Measurements from ENCODE around the gene GPR84.
A peak's percentile ranks its signal among the peaks of the same experiment; 100 is the strongest.

Gene GPR84

GRCh38 chr12:54370171-54370730 is 6.0 kb upstream of the GPR84 start:
- H3K4me2 ChIP-seq (ENCODE audit: low read length): peak overlapping the region; percentile 90
- peak overlapping the region; percentile 68 for H3K4me3 ChIP-seq (ENCODE audit: low read length)
- H3K27me3 ChIP-seq (ENCODE audit: control insufficient read depth, insufficient read depth, low read length): no peaks in the 10 kb centered on the region
- H3K9ac ChIP-seq (ENCODE audit: low read depth, low read length): peak overlapping the region; percentile 58
- H3K36me3 ChIP-seq (ENCODE audit: insufficient read depth, low read length): no peaks in the 10 kb centered on the region
- peaks cover 38% of the 10 kb centered on the region for H3K4me1 ChIP-seq (ENCODE audit: control insufficient read depth, insufficient read depth, low read length)
- no peaks in the 10 kb centered on the region for H3K9me3 ChIP-seq (replicated peaks; ENCODE audit: low read length)

DNA sequence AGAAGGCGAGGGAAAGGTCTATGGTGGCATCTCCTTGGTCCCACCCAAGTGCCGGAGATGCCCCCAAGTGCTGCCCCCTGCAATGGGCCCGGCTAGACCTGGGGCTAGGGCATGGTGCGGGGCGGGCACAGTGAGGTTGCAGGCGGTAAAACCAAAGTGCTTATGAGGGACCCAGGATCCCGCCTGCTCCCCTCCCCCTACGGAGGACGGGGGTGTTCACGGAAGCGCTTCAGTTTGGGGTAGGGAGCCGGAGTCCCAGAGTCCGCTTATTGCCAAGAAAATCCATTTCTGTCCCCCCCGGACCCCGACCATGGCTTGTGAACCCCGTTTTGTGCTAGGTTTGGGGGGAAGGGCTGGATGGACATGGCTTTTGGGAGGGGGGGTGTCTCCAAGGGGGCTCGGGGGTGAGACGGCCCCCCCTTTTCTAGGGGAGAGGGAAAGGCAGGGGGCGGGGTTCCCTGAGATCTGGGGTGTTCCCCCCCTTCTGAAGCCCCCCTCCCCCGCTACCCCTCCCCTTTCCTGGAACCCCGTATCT is 5.4 kb upstream of the GPR84 start:
- Histone ChIP-seq H3K9me3 (replicated peaks; ENCODE audit: low read length) (no peaks in the 10 kb centered on the region), H3K4me3 (ENCODE audit: low read length) (no peak overlapping the region), H3K36me3 (ENCODE audit: insufficient read depth, low read length) (no peaks in the 10 kb centered on the region), H3K27me3 (ENCODE audit: control insufficient read depth, insufficient read depth, low read length) (no peaks in the 10 kb centered on the region), H3K4me1 (ENCODE audit: control insufficient read depth, insufficient read depth, low read length) (peaks cover 33% of the 10 kb centered on the region), H3K4me2 (ENCODE audit: low read length) (no peak overlapping the region), H3K9ac (ENCODE audit: low read depth, low read length) (no peak overlapping the region)

DNA sequence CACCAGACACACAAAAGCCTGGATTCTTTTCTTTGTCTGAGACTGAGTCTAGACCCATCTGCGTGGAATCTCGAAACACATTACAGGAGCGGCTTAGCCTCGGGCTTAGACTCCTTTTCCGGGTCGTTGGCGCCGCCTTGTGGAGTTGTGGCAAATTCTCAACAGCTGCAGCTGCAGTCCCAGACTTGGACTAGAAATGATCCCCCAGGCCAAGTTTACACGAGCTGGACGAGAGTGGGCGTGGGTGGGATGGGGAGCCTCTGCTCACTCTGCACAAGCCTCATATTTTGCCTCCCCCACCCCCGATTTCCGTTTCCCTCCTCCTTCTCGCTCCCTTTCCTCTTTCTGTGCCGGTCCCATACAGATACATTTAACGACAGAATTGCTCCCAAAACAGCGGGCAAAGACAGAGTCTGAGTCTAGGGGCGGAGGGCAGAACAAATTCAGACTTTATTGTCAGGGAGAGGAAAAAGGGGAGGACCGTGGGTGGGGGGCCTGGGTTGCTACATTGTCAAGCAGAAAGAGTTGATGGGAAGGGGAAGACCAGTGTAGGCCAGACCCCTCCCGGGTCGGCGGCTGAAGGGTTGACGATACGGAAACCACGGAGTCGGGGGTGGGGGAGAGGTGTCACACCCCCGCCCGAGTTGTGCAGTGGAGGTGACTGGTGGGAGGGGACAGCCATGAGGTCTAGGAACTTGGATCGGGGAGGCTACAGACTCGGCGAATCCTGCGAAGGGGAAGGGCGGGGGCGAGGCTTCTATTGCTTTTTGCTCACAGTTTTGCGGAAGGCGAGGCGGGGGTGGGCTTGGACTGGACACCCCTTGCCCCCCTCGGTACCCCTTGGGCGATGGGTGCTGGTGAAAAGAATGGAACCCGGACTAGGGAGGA is 4.7 kb upstream of the GPR84 start:
- no peaks in the 10 kb centered on the region for H3K9me3 ChIP-seq (replicated peaks; ENCODE audit: low read length)
- H3K4me2 ChIP-seq (ENCODE audit: low read length): peak overlapping the region; percentile 69
- H3K36me3 ChIP-seq (ENCODE audit: insufficient read depth, low read length): no peaks in the 10 kb centered on the region
- peak overlapping the region; percentile 55 for H3K9ac ChIP-seq (ENCODE audit: low read depth, low read length)
- H3K27me3 ChIP-seq (ENCODE audit: control insufficient read depth, insufficient read depth, low read length): no peaks in the 10 kb centered on the region
- peak overlapping the region; percentile 39 for H3K4me3 ChIP-seq (ENCODE audit: low read length)
- H3K4me1 ChIP-seq (ENCODE audit: control insufficient read depth, insufficient read depth, low read length): peaks cover 26% of the 10 kb centered on the region

GRCh38 chr12:54368025-54368708 is 3.9 kb upstream of the GPR84 start:
- peaks cover 26% of the 10 kb centered on the region for H3K4me1 ChIP-seq (ENCODE audit: control insufficient read depth, insufficient read depth, low read length)

DNA sequence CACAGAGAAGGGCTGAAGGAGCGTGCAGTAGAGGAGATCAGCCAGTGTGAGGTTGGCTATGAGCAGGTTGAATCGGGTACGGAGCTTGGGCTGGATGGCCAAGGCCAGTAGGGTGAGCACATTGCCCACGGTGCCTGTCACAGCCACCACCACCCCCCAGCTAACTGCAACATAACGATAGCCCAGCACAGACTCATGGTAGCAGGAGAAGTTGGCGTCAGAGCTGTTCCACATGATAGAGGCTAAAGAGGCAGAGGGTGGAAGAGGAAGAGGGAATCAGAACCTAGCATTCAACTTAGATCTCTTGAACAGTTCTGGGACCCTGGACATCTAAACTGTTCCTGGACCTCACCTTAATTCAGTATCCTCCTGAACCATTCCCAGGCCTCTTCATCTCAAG is 668 bp downstream of the GPR84 start:
- Histone ChIP-seq H3K4me3 (ENCODE audit: low read length) (no peak overlapping the region), H3K36me3 (ENCODE audit: insufficient read depth, low read length) (no peaks in the 10 kb centered on the region), H3K9me3 (replicated peaks; ENCODE audit: low read length) (no peaks in the 10 kb centered on the region), H3K4me1 (ENCODE audit: control insufficient read depth, insufficient read depth, low read length) (peaks cover 23% of the 10 kb centered on the region), H3K9ac (ENCODE audit: low read depth, low read length) (no peak overlapping the region), H3K4me2 (ENCODE audit: low read length) (no peak overlapping the region), H3K27me3 (ENCODE audit: control insufficient read depth, insufficient read depth, low read length) (no peaks in the 10 kb centered on the region)

More at GRCh38 chr12:54368025-54368708, 3.9 kb upstream of the GPR84 start:
- H3K36me3 ChIP-seq (ENCODE audit: insufficient read depth, low read length): no peaks in the 10 kb centered on the region
- no peaks in the 10 kb centered on the region for H3K9me3 ChIP-seq (replicated peaks; ENCODE audit: low read length)
- H3K4me2 ChIP-seq (ENCODE audit: low read length): peak overlapping the region; percentile 69
- no peaks in the 10 kb centered on the region for H3K27me3 ChIP-seq (ENCODE audit: control insufficient read depth, insufficient read depth, low read length)
- peak overlapping the region; percentile 39 for H3K4me3 ChIP-seq (ENCODE audit: low read length)
- H3K9ac ChIP-seq (ENCODE audit: low read depth, low read length): peak overlapping the region; percentile 55

DNA sequence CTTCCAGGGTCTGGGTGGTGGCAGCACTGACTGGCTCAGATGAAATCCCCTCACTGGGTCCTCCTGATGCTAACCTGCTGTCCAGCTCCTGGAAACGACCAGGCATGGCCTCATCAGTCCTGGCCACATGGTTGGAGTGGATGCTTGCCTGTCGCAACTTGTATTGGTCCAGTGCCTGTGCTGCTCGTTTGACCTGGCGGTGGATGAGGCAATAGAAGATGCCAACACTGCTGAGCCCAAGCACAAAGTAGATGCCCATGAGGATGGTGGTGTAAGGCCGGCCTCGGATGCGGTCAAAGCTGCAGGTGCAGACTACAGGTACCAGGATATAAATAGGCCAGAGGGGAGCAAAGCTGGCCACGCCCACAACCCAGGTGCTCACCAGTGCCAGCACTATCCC is 1.2 kb downstream of the GPR84 start:
- H3K9ac ChIP-seq (ENCODE audit: low read depth, low read length): no peak overlapping the region
- H3K36me3 ChIP-seq (ENCODE audit: insufficient read depth, low read length): no peaks in the 10 kb centered on the region
- H3K4me2 ChIP-seq (ENCODE audit: low read length): no peak overlapping the region
- H3K9me3 ChIP-seq (replicated peaks; ENCODE audit: low read length): no peaks in the 10 kb centered on the region
- H3K4me1 ChIP-seq (ENCODE audit: control insufficient read depth, insufficient read depth, low read length): peaks cover 24% of the 10 kb centered on the region
- no peak overlapping the region for H3K4me3 ChIP-seq (ENCODE audit: low read length)
- H3K27me3 ChIP-seq (ENCODE audit: control insufficient read depth, insufficient read depth, low read length): no peaks in the 10 kb centered on the region

- Histone ChIP-seq H3K9me3 (replicated peaks; ENCODE audit: low read length) (no peaks in the 10 kb centered on the region), H3K4me1 (ENCODE audit: control insufficient read depth, insufficient read depth, low read length) (peaks cover 29% of the 10 kb centered on the region), H3K9ac (ENCODE audit: low read depth, low read length) (peak overlapping the region; percentile 72)
Measured at GRCh38 chr12:54360717-54361456, 3.4 kb downstream of the GPR84 start.

GRCh38 chr12:54359762-54360351 is 4.4 kb downstream of the GPR84 start:
- Histone ChIP-seq H3K36me3 (ENCODE audit: insufficient read depth, low read length) (no peaks in the 10 kb centered on the region), H3K4me3 (ENCODE audit: low read length) (peak overlapping the region; percentile 57), H3K4me1 (ENCODE audit: control insufficient read depth, insufficient read depth, low read length) (peaks cover 29% of the 10 kb centered on the region), H3K9me3 (replicated peaks; ENCODE audit: low read length) (no peaks in the 10 kb centered on the region), H3K4me2 (ENCODE audit: low read length) (peak overlapping the region; percentile 73), H3K9ac (ENCODE audit: low read depth, low read length) (peak overlapping the region; percentile 72), H3K27me3 (ENCODE audit: control insufficient read depth, insufficient read depth, low read length) (no peaks in the 10 kb centered on the region)

More at GRCh38 chr12:54360717-54361456, 3.4 kb downstream of the GPR84 start:
- no peaks in the 10 kb centered on the region for H3K27me3 ChIP-seq (ENCODE audit: control insufficient read depth, insufficient read depth, low read length)
- peak overlapping the region; percentile 64 for H3K4me2 ChIP-seq (ENCODE audit: low read length)
- peak overlapping the region; percentile 33 for H3K4me3 ChIP-seq (ENCODE audit: low read length)
- no peaks in the 10 kb centered on the region for H3K36me3 ChIP-seq (ENCODE audit: insufficient read depth, low read length)

DNA sequence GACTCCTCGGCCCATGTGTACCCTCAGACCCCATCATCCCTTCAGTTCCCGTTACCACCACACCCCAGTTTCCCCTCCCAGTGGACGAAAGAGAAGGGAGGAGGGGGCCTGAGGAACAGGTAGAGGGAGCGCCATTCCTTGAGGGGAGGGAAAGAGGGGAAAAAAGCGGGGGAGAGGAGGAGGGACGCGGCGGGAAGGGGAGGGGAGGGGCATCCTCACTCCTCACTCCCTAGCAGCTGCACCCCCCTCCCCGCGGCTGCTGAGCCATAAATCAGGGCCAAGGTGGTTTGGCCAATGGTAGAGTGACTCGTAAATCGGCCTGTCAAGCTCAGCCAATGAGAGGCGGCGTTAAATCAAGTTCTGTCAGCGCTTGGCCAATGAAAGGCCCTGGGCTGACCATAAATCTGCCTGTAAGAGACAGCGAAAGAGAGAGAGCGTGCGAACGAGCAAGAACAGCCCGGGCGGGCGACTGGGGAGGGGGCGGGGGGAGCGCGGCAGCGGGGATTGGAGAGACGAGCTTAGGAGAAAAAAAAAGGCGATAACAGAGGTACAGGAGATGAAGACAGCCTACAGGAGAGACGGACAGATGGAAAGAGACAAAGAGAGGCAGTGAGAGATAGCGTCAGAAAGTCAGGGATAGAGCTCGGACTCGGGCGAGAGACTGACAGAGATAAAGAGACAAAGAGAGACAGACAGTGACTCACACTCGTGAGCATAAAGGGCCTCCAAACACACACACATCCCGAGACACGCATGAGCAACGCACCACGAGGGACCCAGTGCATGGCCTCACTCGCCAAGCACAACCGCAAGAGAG is 5.1 kb downstream of the GPR84 start:
- Histone ChIP-seq H3K4me1 (ENCODE audit: control insufficient read depth, insufficient read depth, low read length) (peaks cover 29% of the 10 kb centered on the region), H3K27me3 (ENCODE audit: control insufficient read depth, insufficient read depth, low read length) (no peaks in the 10 kb centered on the region), H3K9ac (ENCODE audit: low read depth, low read length) (peak overlapping the region; percentile 91), H3K9me3 (replicated peaks; ENCODE audit: low read length) (no peaks in the 10 kb centered on the region), H3K4me3 (ENCODE audit: low read length) (peak overlapping the region; percentile 75), H3K4me2 (ENCODE audit: low read length) (peak overlapping the region; percentile 95), H3K36me3 (ENCODE audit: insufficient read depth, low read length) (no peaks in the 10 kb centered on the region)

Data from skeletal muscle satellite cell (primary cell).